COR-L47 (cell line): ENCODE data around the gene ASIP.
"Not testable (repeated sequence)": the region's sequence is repeated elsewhere in the genome, so short reads cannot be mapped to it uniquely, and the experiment has no call there.

Source experiments
- DNase-seq: peaks from one replicate; lab custom pipeline; 2025; lab: John Stamatoyannopoulos, UW

ASIP gene

DNA sequence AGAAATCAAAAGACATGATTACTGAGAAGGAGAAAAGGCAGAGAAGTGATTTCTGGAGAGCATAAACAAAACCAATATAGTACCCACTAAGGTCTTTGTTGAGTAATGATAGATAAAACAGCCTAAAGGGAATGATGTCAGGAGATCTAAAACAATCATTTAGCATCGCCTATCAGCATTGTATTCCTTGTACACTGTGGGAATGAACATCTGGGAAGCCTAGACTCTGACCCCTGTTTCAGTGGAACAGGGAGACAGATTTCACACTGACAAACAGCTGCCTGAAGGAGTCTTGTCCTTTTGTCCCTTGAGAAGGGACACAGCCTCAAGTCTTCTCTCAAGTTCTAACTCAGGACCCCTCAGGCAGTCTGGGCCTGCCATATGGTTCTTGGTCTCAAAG, 1.7 kb downstream of the ASIP start:
- no peak for DNase-seq

DNA sequence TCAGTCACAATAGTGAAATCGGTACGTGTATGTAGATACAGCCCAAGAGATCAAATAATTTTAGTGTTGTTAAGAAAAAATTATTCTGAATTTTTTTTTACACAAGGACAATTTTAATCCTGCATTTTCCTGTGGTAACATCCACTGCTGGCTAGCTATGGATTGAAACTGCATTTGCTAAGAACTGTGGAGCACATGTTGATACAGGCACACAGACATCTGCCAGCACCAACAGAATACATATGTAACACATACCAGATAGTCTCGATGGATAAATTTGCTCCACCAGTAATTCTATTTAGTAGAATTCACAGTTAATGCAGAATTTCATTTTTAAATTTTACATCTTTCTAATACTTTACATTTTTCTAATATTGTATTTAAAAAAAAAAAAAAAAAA, 2.2 kb downstream of the ASIP start:
- no peak for DNase-seq

DNA sequence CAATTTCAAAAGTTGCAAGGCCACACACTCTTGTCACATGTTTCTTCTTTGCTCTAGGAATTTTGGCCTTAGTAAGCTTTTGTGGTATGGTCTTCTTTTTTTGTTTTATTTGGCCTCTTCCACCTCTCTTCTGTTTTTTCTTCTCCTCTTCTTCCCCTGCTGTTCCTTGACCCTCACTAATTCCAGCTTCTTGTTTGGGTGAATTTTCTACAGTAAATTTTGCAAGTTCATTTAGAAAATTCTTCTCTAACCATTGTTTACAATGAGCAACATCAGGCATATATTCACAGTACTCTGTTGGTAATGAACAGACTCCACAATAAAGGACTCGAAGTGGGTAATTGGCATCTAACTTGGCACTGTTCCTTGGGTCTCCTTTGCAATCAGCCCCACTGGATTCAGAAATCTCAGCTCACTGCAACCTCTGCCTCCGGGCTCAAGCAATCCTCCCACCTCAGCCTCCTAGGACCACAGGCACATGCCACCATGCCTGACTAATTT, 5.0 kb downstream of the ASIP start:
- no peak for DNase-seq

DNA sequence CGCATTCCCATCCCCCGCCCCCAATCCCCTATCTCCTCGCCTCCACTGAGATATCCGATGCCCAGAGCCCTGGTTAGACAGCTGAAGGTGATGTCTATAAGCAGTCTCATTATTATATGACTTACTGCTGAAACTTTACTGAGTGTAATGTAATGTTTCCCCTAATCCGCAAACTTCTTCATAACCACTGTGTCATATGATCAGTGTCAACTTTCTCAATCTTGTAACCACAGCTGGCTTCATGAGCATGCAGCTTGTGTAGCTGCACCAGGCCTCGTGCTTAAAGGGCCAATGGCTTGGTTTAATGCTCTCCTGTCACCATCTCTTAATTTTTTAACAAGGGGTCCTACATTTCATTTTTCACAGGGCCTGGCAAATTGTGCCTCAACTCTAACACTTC, 8.1 kb downstream of the ASIP start:
- no peak for DNase-seq

DNA sequence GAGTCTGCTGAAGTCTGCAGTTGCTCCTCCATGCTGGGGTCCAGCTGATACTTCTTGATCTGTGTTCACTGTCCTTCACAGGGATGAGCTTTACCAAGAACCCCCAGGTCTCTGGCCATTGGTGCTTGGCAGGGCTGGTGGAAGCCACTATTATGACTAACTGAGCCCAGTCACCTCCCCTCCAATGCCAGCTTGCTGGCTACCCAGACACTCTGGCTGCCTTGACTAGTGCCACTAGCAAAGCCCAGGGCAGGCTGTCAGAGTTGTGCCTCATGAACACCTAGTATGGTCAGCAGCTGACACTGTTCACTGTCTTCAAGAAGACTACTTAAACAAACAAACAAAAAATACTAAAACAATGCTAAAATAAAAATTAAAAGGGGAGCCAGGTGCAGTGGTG, 8.8 kb downstream of the ASIP start:
- no peak for DNase-seq

DNA sequence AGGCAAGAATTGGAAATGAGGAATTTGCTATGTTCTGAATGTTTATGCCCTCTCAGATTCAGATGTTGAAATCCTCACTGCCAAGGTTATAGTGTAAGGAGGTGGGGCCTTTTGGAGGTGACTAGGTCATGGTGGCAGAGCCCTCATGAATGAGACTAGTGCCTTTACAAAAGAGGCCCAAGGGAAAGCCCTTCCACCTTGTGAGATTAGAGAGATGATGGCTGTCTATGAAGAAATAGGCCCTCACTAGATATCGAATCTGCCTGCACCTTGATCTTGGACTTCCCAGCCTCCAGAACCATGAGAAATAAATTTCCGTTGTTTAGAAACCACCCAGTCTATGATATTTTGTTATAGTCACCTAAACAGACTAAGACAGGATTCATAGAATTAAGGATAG, 10.4 kb downstream of the ASIP start:
- DNase-seq, result no peak

DNA sequence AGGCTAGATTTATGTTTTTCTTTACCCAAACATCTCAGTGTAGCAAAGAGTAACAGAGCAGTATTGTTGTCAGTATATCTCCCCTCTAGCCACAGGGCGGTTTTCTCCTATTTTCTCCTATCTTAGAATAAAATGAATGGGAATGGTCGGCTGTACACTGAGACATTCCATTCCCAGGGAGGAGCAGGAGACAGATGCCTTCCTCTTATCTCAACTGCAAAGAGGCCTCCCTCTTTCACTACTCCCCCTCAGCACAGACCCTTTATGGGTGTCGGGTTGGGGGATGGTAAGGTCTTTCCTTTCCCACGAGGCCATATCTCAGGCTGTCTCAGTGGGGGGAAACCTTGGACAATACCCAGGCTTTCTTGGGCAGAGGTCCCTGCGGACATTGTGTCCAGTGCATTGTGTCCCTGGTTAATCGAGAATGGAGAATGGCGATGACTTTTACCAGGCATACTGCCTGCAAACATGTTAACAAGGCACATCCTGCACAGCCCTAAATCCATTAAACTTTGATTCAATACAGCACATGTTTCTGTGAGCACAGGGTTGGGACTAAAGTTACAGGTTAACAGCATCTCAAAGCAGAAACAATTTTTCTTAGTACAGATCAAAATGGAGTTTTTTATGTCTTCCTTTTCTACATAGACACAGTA, 11.3 kb downstream of the ASIP start:
- not testable (repeated sequence) for DNase-seq

DNA sequence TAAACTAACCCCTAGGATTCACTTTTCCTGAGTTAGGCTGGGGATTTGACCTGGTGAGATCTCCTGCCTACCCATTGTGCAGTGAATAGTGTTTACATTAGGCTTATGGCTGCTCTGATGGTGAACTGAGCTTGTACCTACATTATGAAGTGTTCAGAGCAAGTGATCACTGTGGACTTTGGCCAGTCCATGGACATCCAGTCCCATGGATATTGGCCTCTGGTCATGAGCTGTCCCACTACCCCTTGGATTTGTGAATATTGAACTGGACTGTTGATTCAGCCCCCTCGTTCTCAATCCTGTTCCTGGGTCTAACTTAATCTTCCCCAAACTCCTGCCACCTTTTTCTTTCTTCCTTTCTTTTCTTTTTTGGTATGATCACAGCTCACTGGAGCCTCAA, 13.8 kb downstream of the ASIP start:
- no peak for DNase-seq

DNA sequence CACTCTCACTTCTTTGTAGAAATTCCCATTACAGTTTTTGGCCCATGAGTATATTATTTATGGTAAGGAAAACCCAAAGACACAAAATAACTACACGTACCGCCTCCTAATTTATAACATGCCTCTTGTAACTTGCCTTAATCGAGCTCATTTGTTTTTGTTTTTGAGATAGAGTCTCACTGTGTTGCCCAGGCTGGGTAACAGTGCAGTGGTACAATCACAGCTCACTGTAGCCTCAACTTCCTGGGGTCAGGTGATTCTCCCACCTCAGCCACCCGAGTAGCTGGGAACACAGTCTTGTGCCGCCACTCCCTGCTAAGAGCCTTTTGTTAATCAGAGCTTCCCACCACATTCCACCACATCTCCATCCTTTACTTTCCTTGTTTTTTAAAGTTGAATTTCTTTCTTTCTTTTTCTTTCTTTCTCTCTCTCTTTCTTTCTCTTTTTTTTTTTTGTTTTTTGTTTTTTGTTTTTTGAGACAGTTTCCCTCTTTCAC, 15.5 kb downstream of the ASIP start:
- no peak for DNase-seq

DNA sequence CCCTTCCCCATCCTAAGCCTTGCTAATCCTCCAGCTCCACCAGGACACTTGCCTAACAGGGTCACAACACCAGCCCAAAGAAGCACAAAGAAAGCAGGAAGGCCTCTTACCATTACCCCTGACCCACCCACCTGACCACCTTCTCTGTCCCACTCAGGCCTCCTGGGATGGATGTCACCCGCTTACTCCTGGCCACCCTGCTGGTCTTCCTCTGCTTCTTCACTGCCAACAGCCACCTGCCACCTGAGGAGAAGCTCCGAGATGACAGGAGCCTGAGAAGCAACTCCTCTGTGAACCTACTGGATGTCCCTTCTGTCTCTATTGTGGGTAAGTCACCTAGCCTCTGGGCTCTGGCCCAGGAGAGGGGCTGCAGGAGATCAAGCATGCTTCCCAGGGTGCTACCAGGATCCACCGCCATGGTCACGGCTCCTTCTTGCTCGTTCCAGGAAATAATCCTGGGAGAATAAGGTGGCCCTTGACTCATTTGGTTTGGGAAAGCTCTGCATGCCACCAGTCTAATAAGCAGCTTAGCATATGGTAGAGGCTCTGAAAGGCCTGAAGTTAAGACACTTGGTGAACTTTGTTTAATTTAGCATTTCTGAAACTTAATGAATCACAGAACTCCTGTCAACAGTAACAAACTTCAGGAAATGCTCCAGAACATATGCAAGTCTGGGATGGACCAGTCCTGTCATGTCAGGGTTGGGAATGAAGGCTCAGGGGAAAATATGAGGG, 19.2 kb downstream of the ASIP start:
- DNase-seq, result no peak

DNA sequence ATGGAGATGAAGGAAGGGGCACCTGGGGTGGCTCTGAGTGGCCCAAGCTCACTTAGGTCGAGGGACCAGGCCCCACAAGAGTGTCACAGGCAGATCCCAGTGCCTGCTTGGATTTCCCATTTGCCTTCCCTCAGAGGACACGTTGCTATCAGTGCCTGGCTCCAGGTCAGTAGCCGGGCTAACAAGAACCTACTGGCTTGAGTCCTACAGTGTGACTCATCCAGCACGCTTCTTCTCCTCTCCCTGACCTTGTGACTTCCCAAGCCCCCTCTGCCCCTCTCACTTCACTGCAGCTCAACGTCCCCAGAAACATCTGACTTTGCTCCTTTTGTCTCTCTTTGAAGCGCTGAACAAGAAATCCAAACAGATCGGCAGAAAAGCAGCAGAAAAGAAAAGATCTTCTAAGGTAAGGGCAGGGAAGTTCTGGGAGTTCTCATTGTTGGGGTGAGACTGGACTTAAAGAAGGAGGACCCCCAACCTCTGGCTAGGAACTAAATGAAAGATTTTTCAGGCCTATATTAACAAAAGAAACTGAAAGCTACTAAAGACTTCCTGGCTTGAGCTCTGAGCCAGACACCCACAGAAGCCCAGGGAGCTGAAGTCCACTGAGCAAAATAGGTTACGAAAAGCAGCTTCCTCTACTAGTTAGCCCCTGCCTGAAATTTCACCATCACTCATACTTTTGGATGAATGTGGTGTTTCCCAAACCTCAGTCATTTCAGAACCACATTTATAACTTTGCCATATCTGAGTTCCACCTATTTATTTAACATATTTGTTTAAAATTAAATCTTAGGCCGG, 21.5 kb downstream of the ASIP start:
- no peak for DNase-seq

DNA sequence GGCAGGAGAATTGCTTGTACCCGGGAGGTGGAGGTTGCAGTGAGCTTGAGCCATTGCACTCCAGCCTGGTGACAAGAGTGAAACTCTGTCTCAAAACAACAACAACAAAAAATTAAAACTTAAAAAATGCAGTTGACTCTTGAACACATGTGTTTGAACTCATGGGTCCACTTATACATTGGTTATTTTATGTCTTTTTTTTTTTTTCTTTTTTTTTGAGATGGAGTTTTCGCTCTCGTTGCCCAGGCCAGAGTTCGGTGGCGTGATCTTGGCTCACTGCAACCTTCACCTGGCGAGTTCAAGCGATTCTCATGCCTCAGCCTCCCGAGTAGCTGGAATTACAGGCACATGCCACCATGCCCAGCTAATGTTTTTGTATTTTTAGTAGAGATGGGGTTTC, 22.2 kb downstream of the ASIP start:
- DNase-seq, result not testable (repeated sequence)

DNA sequence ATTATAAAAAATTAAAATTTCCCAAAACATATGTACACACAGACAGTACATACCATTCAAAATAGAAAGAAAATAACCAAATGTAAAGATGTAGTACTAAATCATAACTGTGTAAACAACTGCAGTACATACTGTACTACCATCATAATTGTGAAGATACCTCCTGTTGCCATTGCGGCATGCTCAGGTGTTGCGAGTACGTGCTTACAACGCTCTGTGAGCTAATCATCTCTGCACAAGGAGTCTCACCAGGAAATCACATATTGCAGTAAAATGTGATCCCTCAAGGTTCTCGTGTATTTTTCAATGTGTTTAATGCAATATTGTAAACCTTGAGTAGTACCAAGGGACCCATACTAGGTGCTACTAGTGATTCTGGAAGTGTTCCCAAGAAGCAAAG, 22.9 kb downstream of the ASIP start:
- no peak for DNase-seq

DNA sequence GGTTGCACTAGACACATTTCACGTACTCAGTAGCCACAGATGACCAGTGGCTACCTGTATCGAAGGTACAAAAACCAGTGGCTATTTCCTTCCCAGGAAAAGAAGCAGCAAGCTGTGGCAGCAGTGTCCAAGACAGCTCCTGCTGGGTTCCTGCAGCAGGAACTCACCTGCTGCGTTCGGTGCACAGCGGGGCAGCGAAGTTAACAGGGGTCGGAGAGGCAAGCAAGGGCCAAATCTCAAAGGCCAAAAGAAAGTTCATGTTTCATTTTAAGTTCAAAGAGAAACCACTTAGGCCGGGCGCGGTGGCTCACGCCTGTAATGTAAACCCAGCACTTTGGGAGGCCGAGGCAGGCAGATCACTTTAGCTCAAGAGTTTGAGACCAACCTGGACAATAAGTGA, 26.9 kb downstream of the ASIP start:
- no peak for DNase-seq

DNA sequence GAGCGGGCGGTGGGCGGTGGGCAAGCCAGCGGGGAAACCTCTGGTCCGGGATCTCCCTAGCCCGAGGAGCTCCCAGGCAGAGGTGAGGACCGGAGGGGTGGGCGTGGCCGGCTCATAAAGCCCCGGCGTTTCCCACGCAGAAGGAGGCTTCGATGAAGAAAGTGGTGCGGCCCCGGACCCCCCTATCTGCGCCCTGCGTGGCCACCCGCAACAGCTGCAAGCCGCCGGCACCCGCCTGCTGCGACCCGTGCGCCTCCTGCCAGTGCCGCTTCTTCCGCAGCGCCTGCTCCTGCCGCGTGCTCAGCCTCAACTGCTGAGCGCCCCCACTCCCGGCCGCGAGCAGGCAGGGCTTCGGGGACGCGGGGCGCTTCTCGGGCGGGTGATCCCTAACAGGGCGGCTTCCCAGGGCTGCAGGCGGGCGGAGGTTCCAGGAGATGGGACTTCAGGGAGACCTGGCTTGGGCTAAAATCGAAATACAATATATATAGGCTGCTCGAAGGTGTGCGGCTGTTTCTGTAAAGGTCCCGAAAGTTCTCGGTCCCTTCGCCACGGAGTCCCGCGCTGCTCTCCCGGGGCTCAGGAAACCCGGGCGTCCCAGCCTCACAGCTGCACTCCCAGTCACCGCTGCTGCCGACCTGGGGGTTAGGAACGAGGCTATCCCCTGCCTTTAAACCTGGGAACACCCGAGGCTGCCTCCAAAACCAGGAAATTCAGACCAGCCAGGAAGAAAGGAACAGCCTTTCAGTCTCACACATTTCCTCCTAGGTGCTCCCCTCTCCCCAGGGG, 27.8 kb downstream of the ASIP start:
- DNase-seq, result no peak

DNA sequence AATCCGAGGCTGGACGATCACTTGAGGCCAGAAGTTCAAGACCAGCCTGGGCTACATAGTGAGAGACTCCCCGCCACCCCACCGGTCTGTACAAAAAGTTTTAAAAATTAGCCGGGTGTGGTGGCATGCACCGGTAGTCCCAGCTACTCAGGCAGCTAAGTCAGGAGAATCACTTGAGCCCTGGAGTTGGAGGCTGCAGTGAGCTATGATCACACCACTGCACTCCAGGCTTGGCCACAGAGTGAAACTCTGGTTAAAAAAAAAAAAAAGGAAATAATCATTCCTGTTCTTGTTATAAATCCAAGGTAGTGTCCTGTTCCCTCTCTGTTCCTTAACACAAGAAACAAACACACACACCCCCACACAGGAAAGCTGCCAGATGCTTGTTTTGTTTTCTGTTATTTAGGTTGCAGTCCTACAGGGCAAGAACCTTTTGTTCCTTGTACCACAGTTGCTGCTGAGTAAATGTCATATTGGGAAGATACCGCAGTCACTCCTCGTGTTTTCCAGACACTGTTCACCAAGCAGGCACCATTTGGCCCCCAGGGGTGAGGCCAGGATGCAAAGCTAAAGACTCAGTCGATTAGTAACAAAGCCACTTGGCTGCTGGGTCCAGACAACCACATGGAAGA, 28.9 kb downstream of the ASIP start:
- DNase-seq, result no peak

DNA sequence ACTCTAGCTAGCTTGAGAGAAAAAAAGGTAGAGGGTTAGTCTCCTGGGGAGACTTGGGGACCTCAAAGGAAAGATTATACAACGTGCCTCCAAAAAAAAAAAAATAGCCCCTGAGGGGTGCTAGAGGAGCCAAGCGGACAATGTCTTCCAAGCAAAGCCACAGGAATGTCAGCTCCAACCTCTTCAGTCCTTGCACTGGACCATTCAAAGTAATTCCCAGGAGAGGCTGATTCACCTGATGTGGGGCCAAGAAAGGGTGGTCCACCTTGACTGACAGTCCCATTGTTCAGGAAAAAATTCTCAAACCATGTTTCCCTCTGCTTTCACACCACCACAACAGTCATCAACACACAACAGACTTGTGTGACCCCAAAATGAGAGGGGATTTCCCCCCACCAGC, 30.7 kb downstream of the ASIP start:
- DNase-seq, result no peak

DNA sequence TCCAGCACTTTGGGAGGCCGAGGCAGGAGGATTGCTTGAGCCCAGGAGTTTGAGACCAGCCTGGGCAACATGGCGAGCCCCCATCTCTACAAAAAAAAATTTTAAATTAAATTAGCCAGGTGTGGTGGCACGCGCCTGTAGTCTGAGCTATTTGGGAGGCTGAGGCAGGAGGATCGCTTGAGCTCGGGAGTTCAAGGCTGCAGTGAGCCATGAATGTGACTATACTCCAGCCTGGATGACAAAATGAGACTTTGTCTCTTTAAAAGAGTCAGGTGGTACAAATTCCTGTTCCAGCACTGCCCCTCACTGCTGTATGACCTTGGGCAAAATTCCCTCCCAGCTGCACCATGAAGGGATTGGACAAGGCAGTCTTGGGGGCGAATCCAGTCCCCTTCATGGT, 33.5 kb downstream of the ASIP start:
- DNase-seq, result no peak

DNA sequence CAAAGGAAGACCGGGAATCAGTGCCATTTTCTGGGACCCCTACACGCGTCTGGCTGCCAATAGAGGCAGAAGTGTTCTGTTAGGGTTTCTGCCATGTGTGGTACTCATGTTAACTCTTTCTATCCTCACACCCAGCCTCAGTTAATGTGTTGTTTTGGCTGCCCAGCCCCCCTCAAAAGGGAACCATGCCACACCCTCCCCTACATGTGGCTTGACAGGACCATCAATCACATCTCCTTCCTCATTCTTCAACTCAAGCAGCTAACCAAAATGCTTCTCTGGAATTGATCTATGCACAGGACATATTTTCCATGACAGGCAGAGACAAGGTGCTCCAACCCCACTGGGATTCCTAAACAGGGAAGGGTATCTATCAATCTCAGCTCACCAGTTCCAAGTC, 40.0 kb downstream of the ASIP start:
- DNase-seq, result no peak

DNA sequence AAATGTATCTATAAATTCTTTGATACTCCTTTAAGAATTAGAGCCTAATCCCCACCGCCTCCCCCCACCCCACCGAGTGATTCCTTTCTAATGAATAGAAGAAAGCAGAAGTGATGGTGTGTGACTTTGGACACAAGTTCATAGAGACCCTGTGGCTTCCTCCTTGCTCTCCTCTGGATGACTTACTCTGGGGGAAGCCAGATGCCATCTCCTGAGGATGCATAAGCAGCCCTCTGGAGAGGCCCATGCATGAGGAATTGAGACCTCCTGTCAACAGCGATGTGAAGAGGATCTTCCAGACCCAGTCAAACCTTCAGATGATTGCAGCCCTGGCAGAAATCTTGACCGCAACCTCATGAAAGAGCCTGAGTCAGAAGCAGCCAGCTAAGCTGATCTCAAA, 40.8 kb downstream of the ASIP start:
- DNase-seq, result no peak

DNA sequence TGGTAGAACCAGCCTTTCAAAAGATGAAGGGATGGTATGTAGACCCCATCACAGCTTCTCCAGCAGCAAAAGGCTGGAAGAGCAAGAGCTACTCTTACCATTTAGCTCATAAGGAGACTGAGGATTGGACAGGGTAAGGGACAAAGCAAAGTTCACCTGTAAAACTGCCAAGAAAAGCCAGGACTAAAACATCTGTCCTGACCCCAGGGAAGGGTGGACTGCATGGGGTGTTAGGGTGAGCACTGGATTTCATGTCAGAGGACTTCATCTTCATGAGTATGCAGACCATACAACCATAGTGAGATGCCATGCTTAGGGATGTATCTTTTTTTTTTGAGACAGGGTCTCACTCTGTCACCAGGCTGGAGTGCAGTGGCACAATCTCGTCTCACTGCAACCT, 42.6 kb downstream of the ASIP start:
- no peak for DNase-seq

DNA sequence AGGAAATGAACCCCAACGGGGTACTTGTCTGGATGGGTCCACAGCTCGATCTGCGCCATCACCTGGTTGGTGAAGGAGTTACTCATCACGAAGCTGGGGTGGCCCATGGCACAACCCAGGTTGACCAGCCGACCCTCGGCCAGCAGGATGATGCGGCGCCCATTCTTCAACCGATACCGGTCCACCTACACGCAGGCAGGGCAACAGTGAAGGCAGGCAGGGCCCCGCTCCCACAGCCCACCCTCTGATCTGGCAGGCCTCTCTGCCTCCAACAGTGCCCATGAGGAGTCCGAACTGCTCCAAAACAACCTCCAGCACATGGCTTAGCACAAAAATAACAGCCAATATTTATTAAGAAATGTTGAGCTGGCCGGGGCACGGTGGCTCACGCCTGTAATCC, 44.2 kb downstream of the ASIP start:
- no peak for DNase-seq
